BJ (cell line): ENCODE measurements around the gene GLIPR1. TPM values are rescaled to one million over a fixed set of nuclear protein-coding genes. Genes with fewer than 3 reads are reported as not detected.
"Not testable (repeated sequence)": the region's sequence is repeated elsewhere in the genome, so short reads cannot be mapped to it uniquely, and the experiment has no call there.

Experiments
- CTCF ChIA-PET: fragments of 350-600 bp; formaldehyde crosslinking; extraction: SDS; loops from one replicate; lab custom pipeline; 2021; ENCODE audit warnings: antibody characterized with exemption, inconsistent platforms; lab: Yijun Ruan, JAX
- POLR2A ChIA-PET: fragments of 300-600 bp; sonication (Branson Sonifier 250); formaldehyde crosslinking; extraction: SDS; loops from one replicate; lab custom pipeline; 2021; ENCODE audit warnings: antibody characterized with exemption; lab: Charles Lee
- DNase-seq: peaks from one replicate; pipeline ENCODE4 v3.0.0-alpha.2; 2011; ENCODE audit warnings: low read depth
- H3K27me3 ChIP-seq: 2 replicates; pipeline ENCODE4 v1.6.0; 2011; ENCODE audit warnings: low read length; ENCODE audit not compliant: control insufficient read depth, insufficient read depth
- H3K36me3 ChIP-seq: 2 replicates; pipeline ENCODE4 v1.5.1; 2011; ENCODE audit warnings: low read length; ENCODE audit not compliant: control insufficient read depth, insufficient read depth
- H3K4me3 ChIP-seq: 2 replicates; pipeline ENCODE4 v1.5.1; 2011; ENCODE audit warnings: low read depth, mild to moderate bottlenecking, control low read depth, low read length
- polyA plus RNA-seq: library from polyadenylated mRNA; depleted of rRNA; stranded (reverse); fragments of >200 nt; gene quantifications from 2 replicates; pipeline ENCODE4 v1.2.3, GENCODE V29; 2011
- TF ChIP-seq, protein P1 (sequence below): IDR thresholded peaks from 2 replicates; pipeline ENCODE4 v1.5.1; 2011; ENCODE audit warnings: low read depth, mild to moderate bottlenecking, control low read depth, inconsistent platforms, low read length, moderate library complexity; ENCODE audit not compliant: insufficient read depth

Gene GLIPR1
- polyA plus RNA-seq, 1 experiment = 175 TPM

DNA sequence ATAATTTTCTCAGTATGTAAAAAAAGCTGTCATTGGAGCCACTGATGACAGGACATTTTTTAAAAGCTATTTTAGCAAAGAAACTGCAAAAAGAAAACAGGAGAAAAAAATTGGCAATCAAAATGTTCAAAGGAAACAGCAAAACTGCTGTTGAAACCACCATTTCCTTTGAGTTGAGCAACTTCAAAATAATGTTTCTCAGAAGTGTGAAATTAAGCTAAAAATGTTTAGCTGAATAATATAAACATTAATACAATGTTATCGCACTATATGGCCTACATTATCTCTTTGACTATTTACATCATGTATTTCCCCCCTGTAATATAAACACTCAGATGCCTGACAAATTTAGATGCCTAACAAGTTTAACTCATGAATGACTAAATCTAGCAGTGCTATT is 23.4 kb upstream of the GLIPR1 start:
- Histone ChIP-seq H3K27me3 (no peaks in the 10 kb centered on the region), H3K4me3 (no peak overlapping the region), H3K36me3 (no peaks in the 10 kb centered on the region)
- CTCF ChIA-PET = interaction anchor here (1.3 kb wide), 1 partner anchor 21 kb away, joined by 5 read pairs; no protein-coding TSS in a partner anchor
- TF ChIP-seq, protein P1, sequence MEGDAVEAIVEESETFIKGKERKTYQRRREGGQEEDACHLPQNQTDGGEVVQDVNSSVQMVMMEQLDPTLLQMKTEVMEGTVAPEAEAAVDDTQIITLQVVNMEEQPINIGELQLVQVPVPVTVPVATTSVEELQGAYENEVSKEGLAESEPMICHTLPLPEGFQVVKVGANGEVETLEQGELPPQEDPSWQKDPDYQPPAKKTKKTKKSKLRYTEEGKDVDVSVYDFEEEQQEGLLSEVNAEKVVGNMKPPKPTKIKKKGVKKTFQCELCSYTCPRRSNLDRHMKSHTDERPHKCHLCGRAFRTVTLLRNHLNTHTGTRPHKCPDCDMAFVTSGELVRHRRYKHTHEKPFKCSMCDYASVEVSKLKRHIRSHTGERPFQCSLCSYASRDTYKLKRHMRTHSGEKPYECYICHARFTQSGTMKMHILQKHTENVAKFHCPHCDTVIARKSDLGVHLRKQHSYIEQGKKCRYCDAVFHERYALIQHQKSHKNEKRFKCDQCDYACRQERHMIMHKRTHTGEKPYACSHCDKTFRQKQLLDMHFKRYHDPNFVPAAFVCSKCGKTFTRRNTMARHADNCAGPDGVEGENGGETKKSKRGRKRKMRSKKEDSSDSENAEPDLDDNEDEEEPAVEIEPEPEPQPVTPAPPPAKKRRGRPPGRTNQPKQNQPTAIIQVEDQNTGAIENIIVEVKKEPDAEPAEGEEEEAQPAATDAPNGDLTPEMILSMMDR = no peak
- no peak for DNase-seq
- POLR2A ChIA-PET = interaction anchor here (0.6 kb wide), 2 partner anchors 66 to 626 kb away, joined by 3 to 6 read pairs; partner anchors contain the start of gene GLIPR1L2

DNA sequence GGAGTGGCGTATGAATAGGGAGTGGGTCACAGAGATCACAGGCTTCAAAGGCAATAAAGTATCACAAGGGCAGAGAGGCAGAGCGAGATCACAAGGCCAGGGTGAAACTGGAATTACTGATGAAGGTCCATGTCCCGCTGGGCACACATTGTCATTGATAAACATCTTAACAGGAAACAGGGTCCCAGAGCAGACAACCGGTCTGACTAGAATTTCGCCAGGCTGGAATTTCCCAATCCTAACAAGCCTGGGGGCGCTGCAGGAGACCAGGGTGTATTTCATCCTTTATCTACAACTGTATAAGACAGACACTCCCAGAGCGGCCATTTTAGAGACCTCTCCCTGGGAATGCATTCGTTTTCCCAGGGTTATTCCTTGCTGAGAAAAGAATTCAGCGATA is 22.7 kb upstream of the GLIPR1 start:
- H3K36me3 ChIP-seq, H3K4me3 ChIP-seq, H3K27me3 ChIP-seq, CTCF ChIA-PET, DNase-seq: not testable (repeated sequence)
- POLR2A ChIA-PET = interaction anchor here (0.6 kb wide), 1 partner anchor 625 kb away, joined by 6 read pairs; no protein-coding TSS in a partner anchor

DNA sequence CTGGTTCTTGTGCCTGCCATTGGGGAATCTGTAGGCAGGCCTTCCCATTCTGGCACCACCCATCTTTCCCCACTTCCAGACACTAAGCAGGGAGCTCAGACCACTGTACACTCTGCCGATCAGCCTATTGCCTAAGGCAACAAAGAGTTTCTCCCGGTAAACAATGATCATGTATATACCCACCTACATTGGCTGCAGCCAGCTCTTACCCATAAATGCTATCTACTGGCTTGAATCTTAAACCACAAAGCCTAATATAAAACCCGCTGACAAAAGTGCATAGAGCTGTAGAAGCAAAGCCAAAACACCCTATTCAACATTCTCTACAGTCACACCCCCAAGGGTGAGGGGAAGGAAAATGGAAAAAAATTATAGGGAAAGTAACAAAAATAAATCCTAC is 20.8 kb upstream of the GLIPR1 start:
- TF ChIP-seq, protein P1 = no peak
- DNase-seq = no peak
- H3K36me3 ChIP-seq = no peaks in the 10 kb centered on the region
- ChIA-PET CTCF (interaction anchor here (1.3 to 1.5 kb wide), 2 partner anchors 11 to 12 kb away, joined by 3 to 4 read pairs; no protein-coding TSS in a partner anchor), POLR2A (no interaction called here)
- H3K4me3 ChIP-seq = no peak overlapping the region
- no peaks in the 10 kb centered on the region for H3K27me3 ChIP-seq

DNA sequence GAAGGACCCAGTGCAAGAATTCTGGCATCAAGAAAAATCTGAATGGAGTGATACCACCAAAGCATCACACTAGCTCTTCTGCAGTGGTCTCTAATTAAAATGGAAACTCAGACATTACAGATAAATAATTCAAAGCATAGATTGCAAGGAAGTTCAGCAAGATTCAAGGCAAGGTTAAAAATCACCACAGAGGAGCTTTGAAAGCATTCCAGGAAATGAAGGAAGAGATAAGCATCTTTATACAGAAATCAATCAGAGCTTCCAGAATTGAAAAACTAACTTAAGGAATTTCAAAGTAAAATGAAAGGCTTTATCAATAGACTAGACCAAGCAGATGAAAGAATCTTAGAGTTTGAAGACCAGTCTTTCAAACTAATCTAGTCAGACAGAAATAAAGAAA is 20.4 kb upstream of the GLIPR1 start:
- Histone ChIP-seq H3K4me3 (no peak overlapping the region), H3K36me3 (no peaks in the 10 kb centered on the region), H3K27me3 (no peaks in the 10 kb centered on the region)
- ChIA-PET POLR2A (no interaction called here), CTCF (interaction anchor here (1.3 to 1.5 kb wide), 2 partner anchors 11 to 12 kb away, joined by 3 to 4 read pairs; no protein-coding TSS in a partner anchor)
- DNase-seq = no peak
- TF ChIP-seq, protein P1 = no peak

DNA sequence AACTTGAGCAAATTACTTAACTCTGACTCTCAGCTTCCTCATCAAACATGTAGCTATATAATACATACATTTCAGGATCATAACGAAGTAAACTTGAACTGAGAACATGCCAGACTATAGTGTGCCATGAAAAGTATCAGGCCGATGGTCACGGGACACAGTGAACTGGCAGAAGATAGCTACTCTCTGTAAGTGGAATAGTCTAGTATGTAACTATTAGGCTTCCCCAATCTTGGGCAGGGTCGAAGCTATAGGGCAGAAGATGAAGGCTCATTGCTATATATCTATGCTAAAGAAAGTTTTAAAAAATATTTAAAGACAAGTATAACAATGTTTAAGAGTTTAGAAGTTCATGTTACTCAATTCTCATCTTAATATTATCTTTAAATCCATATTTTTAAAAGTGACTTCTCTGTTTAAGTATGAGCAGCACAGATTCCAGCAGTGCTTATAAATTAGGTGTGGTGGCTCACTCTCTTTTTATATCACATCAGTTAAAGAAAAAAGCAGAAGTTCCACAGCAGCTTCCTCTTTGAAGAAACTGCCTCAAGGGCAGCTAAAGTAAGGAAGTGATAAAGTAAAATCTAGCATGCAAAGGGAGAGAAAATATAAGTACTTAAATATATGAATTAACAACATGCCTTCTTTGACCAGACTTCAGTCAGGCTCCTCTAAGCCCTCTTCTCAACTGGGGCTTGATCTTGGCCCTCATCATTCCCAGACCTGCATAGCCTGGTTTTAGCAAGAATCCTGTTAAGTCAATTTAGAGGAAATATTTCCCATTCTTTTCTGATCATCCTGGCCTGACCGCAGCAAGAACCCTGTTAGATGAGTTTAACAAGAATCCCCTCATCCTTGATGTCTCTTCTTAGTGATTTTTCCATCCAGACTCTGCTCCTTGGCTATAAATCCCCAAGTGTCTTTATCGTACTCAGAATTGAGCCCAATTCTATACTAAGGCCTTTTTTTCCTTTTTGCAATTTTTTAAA is 8.4 kb upstream of the GLIPR1 start:
- Histone ChIP-seq H3K4me3 (no peak overlapping the region), H3K36me3 (no peaks in the 10 kb centered on the region), H3K27me3 (no peaks in the 10 kb centered on the region)
- ChIA-PET POLR2A (no interaction called here), CTCF (interaction anchor here (1.0 to 1.5 kb wide), 2 partner anchors 12 to 13 kb away, joined by 3 to 4 read pairs; no protein-coding TSS in a partner anchor)
- DNase-seq = no peak
- TF ChIP-seq, protein P1 = no peak
